ENCODE data around the gene MREG. TPM values are rescaled to one million over a fixed set of nuclear protein-coding genes. Genes with fewer than 3 reads are reported as not detected.
"Not testable (repeated sequence)": the region's sequence is repeated elsewhere in the genome, so short reads cannot be mapped to it uniquely, and the experiment has no call there.

MREG gene
- polyA plus RNA-seq, 1 donor = 25.4 TPM

DNA sequence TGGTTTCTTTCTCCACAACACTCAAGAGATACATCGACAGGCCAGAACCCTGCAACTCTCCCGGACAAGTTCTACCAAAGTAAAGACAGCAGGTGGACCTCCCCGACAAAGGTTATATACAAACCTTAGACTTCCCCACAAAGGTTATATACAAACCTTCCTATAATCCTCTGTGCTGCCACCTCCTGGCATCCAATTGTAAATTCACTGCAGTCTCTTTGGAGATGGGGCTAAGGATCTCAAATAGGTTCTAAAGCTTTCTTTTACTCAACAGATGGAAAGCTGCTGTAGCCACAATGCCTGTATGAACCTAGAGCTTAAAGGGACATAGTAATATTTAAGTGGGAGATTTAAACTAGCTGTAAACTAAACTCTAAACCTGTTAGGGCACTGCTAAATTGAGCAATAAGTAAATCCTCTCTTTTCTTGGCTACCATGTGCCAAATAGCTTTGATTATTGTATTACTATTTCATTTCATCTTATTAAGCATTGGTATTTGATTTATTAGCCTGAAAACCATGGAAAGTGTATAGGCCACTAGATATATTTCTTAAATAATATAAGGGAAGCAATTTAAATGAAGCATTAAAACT lies 9.8 kb upstream of the MREG start:
- no peak for DNase-seq

DNA sequence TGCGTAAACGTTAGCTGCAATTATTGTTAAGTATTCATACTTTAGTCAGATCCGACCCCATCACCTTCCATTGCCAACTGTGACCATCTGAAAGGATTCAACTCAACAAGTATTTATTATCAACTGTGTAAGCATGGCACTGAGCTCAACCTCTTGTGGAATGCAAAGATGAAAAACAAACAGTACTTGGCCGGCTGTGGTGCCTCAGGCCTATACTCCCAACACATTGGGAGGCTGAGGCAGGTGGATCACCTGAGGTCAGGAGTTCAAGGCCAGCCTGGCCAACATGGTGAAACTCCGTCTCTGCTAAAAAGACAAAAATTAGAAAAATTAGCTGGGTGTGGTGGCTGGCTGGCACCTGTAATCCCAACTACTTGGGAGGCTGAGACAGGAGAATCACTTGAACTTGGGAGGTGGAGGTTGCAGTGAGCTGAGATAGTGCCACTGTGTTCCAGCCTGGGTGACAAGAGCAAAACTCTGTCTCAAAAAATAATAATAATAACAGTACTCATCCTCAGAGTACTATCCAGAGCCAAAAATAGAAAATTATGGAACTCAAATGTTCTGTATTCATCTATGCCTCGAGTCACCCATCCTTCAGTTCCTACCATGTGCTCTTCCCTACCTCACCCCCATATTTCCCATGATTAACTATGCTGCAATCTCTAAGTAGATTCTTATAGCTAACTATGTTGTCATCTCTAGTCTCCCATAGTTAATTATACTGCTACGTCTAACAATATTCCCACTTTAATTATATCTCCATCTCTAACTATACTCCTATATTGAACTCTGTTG lies 8.6 kb upstream of the MREG start:
- DNase-seq = no peak

GRCh38 chr2:216018709-216019108 lies 5.4 kb upstream of the MREG start:
- DNase-seq = no peak

GRCh38 chr2:216017365-216017764 lies 4.0 kb upstream of the MREG start:
- no peak for DNase-seq

DNA sequence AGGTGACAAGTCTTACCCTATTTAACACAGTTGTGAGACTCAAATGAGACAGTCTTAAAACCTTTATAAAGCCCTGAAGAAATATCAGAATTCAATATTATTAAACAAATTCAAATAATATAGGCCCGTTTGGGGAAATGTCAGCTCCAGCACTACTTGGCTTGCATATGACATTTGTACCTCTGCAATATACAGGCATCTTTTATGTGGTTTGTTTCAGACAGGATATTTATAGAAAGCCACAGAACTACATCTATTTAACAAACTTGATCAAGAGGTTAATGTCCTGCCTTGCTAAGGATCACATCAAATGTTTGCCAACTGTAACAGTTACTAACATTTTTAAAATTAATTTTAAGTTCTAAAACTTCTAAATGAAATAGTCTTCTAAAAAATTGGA lies 3.2 kb upstream of the MREG start:
- DNase-seq = no peak

DNA sequence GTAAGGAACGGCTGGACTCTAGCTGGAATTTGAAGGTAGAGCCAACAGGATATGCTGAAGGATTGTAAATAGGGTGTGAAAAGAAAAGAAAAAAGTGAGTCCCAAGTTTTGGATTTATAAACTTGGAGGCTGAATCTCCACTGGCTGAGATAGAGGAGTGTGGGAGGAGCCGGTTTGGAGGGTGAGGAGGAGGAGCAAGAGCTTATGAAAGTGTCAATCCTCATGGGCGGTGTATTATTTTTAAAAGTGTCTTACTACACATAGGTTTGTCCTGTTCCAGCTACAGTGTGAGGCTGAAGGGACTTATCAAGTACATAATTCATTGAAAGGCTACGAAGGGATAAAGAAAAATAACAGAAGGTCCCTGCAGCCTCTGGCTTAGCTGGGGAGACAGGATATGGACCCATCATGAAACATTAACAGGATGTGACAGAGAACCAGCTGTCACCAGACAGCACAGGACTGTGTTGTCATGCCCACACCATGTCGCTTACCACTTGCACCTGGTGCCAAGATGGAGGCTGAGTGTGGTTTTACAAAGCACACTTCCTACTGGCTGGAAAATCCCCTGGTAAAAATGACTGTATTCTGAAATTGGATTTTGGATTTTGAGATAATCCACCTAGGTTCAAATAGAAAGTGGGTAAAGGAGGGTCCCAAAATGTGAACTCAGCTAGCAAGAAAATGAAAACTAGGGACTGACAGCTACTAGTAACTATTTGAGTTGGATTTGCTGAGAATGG lies 2.5 kb upstream of the MREG start:
- DNase-seq = no peak

DNA sequence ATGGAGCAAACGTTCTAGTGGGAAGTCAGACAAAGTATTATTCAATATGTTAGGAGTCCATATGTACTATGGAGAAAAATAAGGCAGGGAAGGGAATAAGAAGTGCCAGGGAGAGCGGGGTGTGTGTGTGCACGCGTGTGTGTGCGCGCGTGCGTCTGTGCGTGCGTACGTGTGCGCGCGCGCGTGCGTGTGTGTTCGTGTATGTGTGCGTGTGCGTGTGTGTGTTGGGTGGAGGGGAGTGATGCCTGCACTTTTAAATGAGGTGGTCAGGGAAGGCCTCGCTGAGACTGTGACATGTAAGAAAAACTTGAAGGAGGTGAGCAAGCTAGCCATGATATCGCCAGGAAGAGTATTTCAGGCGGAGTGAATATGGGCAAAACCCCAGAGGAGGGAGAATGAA lies 1.6 kb upstream of the MREG start:
- no peak for DNase-seq

DNA sequence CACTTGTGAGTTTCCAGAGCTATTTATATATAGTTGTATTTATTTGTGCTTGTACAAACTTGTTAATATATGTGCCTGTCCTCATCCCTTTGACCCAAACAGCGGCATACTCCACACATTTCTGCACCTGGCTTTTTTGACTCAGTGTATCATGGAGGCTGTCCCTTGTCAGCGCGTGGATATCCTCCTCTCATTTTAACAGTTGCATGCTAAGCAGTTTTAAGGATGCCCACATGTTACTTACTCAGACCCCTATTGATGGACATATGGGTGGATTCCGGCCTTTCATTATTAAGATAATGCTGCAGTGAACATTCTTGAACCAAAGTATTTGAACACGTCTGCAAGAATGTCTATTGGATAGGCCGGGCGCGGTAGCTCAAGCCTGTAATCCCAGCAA lies 655 bp upstream of the MREG start:
- DNase-seq = no peak

DNA sequence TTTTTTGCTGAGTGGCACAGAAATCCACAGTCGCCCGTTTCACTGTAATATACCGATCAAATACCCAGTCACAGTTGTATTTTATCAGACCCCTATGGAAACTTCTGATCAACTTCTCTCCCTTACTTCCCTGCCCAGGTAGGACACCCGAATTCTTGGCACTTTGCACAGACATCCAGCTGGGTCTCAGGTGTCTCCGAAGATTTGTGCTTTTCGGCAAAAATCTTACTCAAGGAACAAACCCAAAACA lies 596 bp downstream of the MREG start:
- DNase-seq = no peak

DNA sequence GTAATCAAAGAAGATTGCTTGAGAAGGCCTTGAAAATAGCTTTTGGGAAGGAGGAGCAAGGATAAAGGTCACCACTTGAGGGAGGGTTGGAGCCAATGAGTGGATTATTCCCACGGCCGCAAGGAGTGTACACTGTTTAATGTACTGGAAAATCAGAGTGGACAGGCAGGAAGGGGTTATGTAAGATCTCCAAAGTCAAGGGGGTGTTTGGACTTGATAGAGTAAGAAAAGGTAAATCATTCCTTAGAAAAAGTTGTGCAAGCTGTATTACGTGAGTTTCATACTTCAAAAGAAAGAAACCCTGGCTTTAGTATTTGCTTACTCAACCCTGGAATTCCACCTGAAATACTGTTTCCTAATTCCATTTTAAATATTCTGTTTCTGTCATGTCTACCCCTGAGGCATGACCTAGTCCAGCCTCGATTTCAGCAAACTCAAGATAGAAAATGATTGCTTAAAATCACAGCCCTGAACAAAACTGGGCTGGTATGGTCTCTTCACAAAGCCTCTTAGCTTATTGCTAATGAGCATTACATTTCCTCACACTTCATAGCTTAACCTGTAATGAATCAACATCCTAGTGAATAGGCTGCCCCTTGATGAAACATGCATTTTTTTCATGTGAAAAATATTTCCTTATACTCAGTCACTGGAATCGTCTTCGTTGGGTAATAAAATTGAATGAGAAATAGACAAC lies 1.1 kb downstream of the MREG start:
- DNase-seq = no peak

DNA sequence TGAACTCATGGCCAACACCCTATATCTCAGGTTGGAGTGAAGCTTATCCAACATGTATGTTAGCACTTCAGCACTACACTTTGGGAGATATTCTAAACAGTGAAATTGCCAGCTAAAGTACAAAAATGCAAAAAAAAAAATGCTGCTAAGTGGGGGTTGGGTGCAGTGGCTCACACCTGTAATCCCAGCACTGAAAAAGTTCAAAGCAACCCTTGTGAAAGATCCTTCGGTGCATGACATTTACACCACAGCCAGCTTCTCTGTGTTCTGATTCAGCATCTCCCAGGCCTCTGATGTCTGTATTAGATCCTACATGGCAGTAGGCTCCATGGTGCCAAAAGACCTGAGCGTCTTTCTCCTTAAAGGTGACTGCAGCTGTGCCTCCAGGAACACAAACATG lies 4.1 kb downstream of the MREG start:
- DNase-seq = not testable (repeated sequence)

- DNase-seq = no peak
Observed at GRCh38 chr2:216008387-216008786, 5.0 kb downstream of the MREG start.

DNA sequence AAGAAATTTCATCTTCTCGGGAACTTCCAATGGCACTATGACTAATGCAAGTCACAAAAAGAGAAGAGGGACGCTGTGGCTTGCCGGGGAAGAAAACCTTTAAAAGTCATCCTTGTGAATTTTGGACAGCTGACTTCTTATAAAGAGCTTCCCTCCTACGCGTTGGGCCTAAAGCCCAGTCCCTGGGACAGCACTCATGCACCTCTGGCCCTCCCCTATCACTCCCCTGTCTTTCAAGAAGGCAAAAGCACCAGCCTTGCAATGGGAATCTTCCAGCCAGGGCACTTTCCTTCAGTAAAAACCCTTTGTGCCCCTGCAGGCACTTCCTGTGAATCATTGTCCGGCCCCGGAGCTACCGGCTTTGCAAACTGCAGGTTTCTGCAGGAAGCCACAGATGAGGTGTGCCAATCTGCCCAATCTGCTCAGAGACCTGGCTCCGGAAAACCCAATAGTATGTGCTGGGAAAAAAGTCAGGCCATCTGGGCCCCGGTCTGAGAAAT lies 7.1 kb downstream of the MREG start:
- no peak for DNase-seq

GRCh38 chr2:216004697-216005283 lies 8.6 kb downstream of the MREG start:
- no peak for DNase-seq

GRCh38 chr2:216003876-216004696 lies 9.3 kb downstream of the MREG start:
- no peak for DNase-seq

DNA sequence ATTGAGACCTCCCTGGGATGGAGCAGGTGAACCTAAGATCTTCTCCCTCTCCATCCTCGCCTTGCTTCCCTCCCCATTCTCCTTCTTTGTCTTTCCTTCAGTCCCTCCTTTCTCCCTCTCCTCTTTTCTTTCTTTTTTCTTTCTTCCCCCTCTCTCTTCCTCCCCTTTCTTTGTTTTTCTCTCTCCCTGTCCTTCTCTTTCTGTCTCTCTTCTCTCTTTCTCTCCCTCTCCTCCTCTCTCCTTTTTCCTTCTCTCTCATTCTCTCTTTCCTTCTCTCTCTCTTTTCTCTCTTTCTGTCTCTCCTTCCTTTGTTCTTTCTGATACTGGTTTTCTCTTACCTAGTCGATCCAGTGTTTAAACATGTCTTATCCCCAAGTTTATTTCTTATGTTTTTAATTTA lies 10.7 kb downstream of the MREG start:
- no peak for DNase-seq

- no peak for DNase-seq
Observed at GRCh38 chr2:216002101-216002678, 11.2 kb downstream of the MREG start.

- no peak for DNase-seq
Observed at GRCh38 chr2:216001216-216002100, 11.9 kb downstream of the MREG start.

DNA sequence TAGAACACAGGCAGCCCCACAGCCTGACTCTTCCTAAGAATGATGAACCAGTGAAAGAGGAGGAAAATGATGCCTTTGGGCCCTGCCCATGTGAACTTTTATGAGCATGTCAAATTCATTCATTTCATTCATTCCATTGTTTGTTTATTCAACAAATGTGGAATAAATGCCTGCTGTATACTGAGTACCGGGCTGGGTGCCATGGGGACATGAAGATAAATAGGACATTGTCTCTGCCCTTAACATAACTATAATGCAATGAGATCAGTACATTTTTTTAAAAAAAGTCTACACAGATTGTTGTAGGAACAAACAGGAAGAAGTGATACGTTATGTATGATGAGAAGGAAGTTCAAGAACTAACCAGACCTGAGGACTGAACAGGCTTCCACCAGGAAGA lies 14.7 kb downstream of the MREG start:
- no peak for DNase-seq

DNA sequence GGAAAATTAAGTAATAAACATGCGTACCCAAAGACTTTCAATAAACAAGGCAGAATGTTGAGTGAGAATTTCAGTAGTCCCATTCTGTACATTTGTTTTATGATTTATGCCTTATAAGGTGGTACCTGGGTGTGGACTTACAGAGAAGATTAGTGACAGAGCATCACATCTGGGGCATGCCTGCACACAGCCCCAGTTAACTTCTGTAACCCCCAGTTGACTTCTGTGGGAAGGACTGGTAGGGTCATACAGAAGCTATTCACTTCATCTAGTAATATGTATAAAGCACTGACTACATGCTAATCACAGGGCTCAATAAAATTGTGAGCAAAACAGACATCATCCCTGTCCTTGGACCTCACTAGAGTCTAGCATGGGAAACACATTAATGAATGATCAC lies 16.1 kb downstream of the MREG start:
- no peak for DNase-seq
